ENCODE data around the gene NUDT7. TPM values are rescaled to one million over a fixed set of nuclear protein-coding genes. Genes with fewer than 3 reads are reported as not detected.

The NUDT7 gene
- total and polyA plus RNA-seq, 9 of the 15 experiments (the other 6 are each of a cell fraction or from before 2014, with no cell fraction given): 5.6 to 24.2 (median 10.5) TPM

DNA sequence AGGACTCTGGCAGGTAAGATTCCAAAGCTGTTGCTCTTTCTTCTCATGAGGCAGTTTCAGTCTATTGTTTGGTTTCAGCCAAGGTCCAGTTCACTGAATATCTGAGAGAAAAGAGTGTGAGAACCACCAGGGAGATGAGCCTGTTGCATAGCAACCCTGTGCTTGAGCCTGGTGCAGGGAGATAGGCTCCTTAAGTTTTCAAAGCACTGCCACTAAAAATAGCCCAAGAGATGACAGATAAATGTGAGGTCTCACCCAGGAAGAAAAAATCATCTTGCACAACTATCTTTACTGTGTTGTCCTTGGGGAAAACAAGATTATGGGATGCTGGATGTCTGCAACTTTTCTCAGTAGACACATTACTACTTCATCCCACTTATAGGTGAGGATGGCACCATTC, 26.2 kb upstream of the NUDT7 start (continued):
- no peak for TF ChIP-seq ZBTB8A (IDR thresholded peaks at IDR 0.05; ENCODE audit: partially characterized antibody)
- TF ChIP-seq ELF1 (tag; IDR thresholded peaks at IDR 0.05): no peak
- no peak for TF ChIP-seq HDAC2 (IDR thresholded peaks at IDR 0.05)
- TF ChIP-seq NRF1 (conservative IDR thresholded peaks at IDR 0.05 in 1 of 2, IDR thresholded peaks at IDR 0.05 in 1 of 2): no peak
- TF ChIP-seq RBM34 (IDR thresholded peaks at IDR 0.05; ENCODE audit: borderline replicate concordance, insufficient read depth, low read length): no peak
- TF ChIP-seq, protein P1, sequence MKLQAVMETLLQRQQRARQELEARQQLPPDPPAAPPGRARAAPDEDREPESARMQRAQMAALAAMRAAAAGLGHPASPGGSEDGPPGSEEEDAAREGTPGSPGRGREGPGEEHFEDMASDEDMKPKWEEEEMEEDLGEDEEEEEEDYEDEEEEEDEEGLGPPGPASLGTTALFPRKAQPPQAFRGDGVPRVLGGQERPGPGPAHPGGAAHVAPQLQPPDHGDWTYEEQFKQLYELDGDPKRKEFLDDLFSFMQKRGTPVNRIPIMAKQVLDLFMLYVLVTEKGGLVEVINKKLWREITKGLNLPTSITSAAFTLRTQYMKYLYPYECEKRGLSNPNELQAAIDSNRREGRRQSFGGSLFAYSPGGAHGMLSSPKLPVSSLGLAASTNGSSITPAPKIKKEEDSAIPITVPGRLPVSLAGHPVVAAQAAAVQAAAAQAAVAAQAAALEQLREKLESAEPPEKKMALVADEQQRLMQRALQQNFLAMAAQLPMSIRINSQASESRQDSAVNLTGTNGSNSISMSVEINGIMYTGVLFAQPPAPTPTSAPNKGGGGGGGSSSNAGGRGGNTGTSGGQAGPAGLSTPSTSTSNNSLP (IDR thresholded peaks at IDR 0.05; ENCODE audit: borderline replicate concordance, low read depth, low read length): no peak
- TF ChIP-seq ZBTB1 (CRISPR knock-in tag; IDR thresholded peaks at IDR 0.05; ENCODE audit: borderline replicate concordance, low read depth): no peak
- peak; percentile 62 for TF ChIP-seq TCF3 (CRISPR knock-in tag; IDR thresholded peaks at IDR 0.05)
- no peak for TF ChIP-seq CEBPG (CRISPR knock-in tag; IDR thresholded peaks at IDR 0.05)
- no peak; a peak in 1 of 4 replicates for TF ChIP-seq CEBPG (tag; conservative IDR thresholded peaks at IDR 0.05 in 1 of 2, IDR thresholded peaks at IDR 0.05 in 1 of 2)
- no peak for TF ChIP-seq TEAD4 (IDR thresholded peaks at IDR 0.05; ENCODE audit: low read length)
- no peak for TF ChIP-seq TEAD4 (CRISPR knock-in tag; IDR thresholded peaks at IDR 0.05; ENCODE audit: borderline replicate concordance)
- no peak for TF ChIP-seq EGR1 (conservative IDR thresholded peaks at IDR 0.05)
- TF ChIP-seq SNRNP70 (optimal IDR thresholded peaks at IDR 0.05; ENCODE audit: low read depth, low read length): no peak
- no peak for TF ChIP-seq DPF2 (IDR thresholded peaks at IDR 0.05)
- TF ChIP-seq PHF8 (IDR thresholded peaks at IDR 0.05; ENCODE audit: borderline replicate concordance, low read length): no peak
- TF ChIP-seq HDAC8 (tag; IDR thresholded peaks at IDR 0.05): no peak
- TF ChIP-seq CBFA2T2 (conservative IDR thresholded peaks at IDR 0.05): no peak
- TF ChIP-seq NFE2 (IDR thresholded peaks at IDR 0.05; ENCODE audit: low read depth): no peak
- TF ChIP-seq PRPF4 (IDR thresholded peaks at IDR 0.05; ENCODE audit: insufficient read depth, low read depth, low read length, poor library complexity, severe bottlenecking): no peak
- TF ChIP-seq, protein P2, sequence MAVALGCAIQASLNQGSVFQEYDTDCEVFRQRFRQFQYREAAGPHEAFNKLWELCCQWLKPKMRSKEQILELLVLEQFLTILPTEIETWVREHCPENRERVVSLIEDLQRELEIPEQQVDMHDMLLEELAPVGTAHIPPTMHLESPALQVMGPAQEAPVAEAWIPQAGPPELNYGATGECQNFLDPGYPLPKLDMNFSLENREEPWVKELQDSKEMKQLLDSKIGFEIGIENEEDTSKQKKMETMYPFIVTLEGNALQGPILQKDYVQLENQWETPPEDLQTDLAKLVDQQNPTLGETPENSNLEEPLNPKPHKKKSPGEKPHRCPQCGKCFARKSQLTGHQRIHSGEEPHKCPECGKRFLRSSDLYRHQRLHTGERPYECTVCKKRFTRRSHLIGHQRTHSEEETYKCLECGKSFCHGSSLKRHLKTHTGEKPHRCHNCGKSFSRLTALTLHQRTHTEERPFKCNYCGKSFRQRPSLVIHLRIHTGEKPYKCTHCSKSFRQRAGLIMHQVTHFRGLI (CRISPR knock-in tag; IDR thresholded peaks at IDR 0.05): no peak
- peak; percentile 70 for TF ChIP-seq MEIS2 (IDR thresholded peaks at IDR 0.05; ENCODE audit: partially characterized antibody)
- no peak for TF ChIP-seq CBX2 (IDR thresholded peaks at IDR 0.05; ENCODE audit: insufficient read depth, low read length, poor library complexity, severe bottlenecking)
- TF ChIP-seq KDM1A (IDR thresholded peaks at IDR 0.05): peak; percentile 34 to 41; a peak in 2 of 4 replicates
- TF ChIP-seq, protein P3, sequence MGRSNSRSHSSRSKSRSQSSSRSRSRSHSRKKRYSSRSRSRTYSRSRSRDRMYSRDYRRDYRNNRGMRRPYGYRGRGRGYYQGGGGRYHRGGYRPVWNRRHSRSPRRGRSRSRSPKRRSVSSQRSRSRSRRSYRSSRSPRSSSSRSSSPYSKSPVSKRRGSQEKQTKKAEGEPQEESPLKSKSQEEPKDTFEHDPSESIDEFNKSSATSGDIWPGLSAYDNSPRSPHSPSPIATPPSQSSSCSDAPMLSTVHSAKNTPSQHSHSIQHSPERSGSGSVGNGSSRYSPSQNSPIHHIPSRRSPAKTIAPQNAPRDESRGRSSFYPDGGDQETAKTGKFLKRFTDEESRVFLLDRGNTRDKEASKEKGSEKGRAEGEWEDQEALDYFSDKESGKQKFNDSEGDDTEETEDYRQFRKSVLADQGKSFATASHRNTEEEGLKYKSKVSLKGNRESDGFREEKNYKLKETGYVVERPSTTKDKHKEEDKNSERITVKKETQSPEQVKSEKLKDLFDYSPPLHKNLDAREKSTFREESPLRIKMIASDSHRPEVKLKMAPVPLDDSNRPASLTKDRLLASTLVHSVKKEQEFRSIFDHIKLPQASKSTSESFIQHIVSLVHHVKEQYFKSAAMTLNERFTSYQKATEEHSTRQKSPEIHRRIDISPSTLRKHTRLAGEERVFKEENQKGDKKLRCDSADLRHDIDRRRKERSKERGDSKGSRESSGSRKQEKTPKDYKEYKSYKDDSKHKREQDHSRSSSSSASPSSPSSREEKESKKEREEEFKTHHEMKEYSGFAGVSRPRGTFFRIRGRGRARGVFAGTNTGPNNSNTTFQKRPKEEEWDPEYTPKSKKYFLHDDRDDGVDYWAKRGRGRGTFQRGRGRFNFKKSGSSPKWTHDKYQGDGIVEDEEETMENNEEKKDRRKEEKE (IDR thresholded peaks at IDR 0.05; ENCODE audit: borderline replicate concordance in 1 of 2, control insufficient read depth in 1 of 2, low read depth in 2 of 2, low read length in 1 of 2): no peak

Data from K562 (cell line).